HG02642 (cell line): Measurements from ENCODE around the gene ST6GAL2.

ENCODE experiments used
- ATAC-seq: cut with Tn5 transposase; IDR thresholded peaks from one replicate; pipeline ENCODE4 v1.9.1; 2021; ENCODE audit warnings: mild to moderate bottlenecking; ENCODE audit not compliant: unreplicated experiment, poor library complexity

The ST6GAL2 gene

DNA sequence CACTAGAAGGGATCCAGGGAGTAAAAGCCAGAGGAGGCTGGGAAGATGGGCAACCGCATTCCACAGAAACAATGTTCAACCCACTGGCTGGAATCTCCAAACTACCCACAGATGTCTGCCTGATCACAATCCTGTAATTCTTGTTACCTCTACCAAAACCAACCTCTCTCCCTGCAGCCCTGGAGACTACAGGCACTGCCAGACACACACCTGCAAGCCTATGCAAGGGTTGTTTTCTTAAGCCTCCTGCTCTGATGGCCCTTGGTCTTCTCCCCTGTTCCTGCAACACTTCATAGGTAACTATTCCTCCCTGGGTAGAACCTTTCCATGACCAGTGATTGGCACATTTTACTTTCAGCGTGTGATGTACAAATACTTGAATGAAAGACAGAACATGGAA is 21.9 kb downstream of the ST6GAL2 start:
- ATAC-seq, result no peak

DNA sequence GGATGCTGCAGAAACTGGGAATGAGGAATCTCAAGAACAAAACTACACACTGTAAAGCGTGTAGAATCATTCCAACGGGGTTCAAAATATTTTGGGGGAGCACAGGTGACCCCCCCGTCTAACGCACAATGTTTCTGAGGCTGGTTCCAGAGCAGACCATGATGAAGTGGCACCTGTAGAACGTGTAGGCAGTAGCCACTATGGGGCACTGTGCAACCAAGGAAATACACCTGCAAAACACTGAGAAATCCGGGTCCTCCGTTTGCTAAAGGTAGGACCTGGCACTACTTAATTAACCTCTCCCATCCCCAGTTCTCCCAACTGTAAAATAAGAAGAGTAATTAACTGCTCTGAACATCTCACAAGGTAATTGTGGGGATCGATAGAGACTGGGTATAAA is 22.6 kb downstream of the ST6GAL2 start:
- ATAC-seq, result no peak

DNA sequence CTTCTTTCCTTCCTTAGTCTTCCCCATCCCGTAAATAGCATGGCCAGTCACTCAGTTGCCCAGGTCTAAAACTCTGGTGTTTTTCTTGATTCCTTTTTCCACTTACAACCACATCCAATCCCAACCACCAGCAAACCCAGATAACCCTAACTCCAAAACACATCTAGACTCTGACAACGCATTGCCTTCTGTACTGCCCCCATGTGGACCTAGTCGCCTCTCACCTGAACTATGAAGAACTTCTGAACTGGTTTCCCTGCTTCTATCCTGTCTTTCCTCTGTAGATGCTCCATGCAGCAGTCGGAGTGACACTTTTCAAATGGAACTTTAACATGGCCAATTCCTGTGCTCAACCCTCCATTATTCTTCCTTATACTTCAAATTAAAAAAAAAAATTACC is 26.5 kb downstream of the ST6GAL2 start:
- no peak for ATAC-seq

- no peak for ATAC-seq
Observed at GRCh38 chr2:106858810-106859209, 27.2 kb downstream of the ST6GAL2 start.

GRCh38 chr2:106857882-106858478 is 28.0 kb downstream of the ST6GAL2 start:
- ATAC-seq, result no peak

- ATAC-seq, result no peak
Observed at GRCh38 chr2:106853631-106854030, 32.3 kb downstream of the ST6GAL2 start.

DNA sequence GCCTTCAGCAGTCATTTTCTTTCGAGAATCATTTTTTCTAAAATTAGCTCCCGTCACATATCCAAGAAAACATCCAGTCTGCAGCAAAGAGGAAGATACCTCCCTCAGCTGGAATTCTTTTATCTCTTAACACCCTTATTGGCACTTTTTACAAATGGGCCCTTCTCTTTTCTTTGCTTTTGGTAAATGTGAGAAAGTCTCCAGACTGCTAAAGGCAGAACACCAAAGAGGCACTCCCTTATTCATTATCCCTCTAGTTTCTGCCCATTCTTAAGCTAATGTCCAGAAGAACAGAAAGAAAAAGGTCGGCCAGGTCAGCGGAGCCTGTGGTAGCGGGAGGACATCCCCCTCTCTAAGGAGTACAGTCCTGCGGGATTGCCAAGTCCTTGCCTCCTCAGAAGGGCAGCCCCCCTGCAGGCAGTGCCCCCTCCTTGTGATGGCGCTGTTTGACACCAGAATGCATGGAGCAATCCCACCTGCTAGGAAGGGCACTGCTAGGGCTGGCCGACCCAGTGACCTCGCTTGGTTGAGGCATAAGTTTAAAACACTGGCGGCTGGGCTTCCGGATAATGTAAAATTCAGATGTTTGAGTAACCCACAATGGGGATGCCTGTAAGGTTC is 34.0 kb downstream of the ST6GAL2 start:
- ATAC-seq, result no peak

DNA sequence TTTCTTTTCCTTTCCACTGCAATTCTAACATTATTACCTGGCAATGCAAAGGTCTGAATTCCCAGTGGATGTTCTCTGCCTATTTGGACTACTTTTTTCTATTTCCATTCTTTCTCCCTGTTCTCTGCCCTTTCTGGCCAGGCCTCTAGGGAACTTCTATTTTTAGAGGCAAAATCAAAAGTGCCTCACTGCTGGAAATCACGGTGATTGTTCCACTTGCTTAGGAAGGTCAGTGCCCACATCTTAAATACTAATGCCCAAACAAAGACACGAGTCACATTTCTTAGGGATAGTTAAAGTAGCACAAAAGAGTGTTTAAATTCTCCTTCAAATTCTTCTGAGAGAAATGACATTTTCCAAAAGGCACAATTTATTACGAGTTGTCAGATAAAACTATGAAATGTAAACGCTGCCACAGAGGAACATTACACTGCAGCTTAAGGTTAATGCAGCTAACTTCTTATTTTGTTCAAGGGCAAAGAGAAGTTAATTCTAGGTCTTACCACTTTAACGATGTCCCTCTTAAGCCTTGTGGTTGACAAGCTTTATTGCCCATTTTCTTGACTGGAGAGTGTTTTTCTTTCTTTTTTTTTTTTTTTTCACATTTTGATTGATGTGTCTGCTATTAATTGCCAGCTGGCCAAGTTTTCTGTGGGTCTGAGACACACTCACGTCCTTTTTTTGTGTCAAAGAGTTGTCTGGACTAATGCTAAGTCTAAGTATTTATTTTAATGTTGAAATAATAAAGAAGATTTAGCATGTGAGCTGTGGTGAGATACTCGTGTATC is 34.7 kb downstream of the ST6GAL2 start:
- ATAC-seq, result no peak

DNA sequence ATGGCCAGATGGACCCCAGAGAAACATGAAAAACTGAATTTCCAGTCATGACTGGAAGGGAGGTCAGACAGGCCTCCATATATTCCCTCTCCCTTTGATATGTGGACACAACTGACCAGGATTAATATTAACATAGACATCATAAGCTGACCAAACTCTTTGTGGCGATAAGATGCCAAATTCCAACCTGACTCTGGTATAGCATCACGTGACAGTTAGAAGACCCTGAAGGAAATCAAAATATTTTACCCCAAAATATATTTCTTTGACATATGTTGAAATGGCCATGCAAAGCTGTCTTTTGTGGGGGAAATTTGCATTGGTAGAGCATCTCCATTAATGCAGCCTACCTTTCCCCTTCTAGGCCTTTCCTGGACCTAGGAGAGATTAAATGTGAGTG is 36.7 kb downstream of the ST6GAL2 start:
- ATAC-seq, result no peak

GRCh38 chr2:106847366-106847765 is 38.6 kb downstream of the ST6GAL2 start:
- no peak for ATAC-seq

- no peak for ATAC-seq
Observed at GRCh38 chr2:106845716-106846115, 40.3 kb downstream of the ST6GAL2 start.

- no peak for ATAC-seq
Observed at GRCh38 chr2:106843910-106844250, 42.1 kb downstream of the ST6GAL2 start.

DNA sequence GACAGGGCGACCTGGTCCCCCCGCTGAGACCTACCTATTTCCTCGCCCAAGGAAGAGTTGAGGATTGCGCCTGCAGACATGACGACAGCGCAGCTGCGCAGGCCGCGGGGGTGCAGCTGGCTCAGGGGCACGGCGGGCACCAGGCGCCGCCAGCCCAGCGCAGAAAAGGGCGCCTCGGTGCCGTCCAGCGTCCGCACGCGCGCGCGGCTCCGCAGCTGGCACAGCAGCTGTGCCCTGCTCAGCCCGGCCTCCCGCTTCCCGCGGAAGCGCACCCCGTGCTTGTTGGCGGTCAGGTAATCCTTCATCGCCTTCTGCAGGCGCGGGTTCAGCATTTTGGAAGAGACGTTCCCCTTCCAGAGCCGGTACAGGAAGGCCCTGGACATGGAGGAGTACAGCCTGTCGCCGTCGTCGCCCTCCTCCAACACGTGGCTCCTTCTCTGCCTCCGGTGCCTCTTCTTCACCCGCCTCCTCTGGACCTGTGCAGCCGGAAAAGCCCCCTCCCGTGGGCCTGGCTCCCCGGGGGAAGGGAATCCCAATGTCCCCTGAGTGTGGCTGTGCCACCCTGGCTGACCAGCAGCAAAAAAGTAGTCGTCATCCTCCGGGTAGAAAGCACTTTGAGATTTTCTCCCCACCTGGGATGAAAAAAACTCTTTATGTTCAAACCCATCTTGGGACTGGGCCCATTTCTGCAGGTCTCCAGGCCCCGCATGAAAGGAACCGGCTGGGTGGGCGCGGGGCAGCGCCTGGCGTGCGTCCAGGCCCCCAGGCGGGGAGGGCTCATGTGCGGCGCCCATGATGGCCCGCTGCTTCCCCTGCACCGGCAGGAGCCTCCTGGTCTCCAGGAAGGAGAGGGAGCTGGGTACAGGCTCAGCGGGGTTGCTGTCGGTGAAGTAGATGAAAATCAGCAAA is 42.7 kb downstream of the ST6GAL2 start:
- ATAC-seq, result no peak

- no peak for ATAC-seq
Observed at GRCh38 chr2:106841886-106842645, 43.9 kb downstream of the ST6GAL2 start.

DNA sequence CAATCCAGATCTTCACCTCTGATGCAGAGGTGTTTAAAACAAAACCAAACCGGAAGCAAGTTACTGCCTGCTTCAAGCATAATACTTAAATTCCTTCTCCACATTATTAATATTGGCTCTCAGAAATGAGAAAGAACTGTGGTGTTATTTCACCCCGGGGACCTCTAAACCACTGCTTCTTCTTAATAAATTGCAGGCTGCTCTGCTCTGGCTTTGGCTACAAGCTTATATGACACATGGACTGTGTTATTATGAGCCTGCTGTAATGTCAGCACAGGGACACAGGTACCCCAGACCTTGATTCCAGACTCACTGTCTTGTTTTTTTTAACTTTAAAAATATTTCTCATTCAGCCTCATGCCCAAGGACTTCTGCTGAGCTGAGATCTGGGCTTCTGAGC is 45.1 kb downstream of the ST6GAL2 start:
- no peak for ATAC-seq

- ATAC-seq, result no peak
Observed at GRCh38 chr2:106839849-106840595, 45.9 kb downstream of the ST6GAL2 start.

DNA sequence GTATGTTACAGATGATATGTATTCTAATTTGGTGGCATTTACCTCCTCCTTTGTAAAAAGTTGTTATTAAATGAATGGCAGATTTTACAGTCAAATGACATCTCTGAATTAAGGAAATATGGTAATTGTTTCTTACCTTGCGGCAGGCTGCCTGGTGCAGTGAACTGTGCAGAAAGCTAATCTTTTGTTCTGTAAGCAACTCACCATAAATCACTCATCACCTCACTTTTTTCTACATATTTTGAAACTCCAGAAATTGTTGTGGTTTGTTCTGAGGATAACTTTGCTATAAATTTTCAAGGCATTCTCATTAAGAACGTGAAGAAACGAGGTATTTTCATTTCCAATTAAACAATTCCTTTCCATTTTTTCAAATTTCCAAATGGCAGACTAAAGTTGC is 52.7 kb downstream of the ST6GAL2 start:
- no peak for ATAC-seq

DNA sequence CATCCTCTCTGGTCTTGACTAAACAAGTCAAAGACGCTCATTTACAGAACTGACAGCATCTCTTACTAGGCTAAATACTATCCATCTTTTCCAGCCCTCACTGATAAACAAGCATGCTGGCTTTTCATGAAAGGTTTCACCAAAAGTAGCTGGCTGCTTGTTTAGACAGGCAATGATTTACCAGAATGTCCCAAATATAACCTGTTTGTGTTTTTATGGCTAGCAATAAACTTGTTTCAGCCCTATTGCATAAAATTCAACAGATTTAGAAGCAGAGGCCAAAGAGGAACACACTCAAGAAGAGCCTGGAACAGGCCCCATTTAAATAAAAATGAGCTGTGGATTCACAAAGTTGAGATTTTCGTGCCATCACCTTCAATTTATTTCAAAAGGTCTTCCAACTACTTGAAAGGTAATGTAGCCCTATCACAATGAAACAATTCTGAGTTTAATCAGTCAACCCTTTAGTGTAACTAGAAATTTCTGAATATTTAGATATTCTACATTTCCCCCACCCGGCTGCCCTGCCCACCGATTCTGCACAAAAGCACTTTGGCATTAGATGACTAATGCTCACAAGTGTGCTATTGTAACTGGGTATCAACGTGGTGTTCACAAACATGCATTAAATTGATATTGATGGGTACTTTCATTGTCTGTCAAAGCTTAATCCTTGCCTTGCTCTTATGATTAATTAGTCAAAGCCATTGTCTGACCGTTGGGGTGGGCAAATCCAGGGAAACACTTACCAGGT is 54.0 kb downstream of the ST6GAL2 start:
- no peak for ATAC-seq

DNA sequence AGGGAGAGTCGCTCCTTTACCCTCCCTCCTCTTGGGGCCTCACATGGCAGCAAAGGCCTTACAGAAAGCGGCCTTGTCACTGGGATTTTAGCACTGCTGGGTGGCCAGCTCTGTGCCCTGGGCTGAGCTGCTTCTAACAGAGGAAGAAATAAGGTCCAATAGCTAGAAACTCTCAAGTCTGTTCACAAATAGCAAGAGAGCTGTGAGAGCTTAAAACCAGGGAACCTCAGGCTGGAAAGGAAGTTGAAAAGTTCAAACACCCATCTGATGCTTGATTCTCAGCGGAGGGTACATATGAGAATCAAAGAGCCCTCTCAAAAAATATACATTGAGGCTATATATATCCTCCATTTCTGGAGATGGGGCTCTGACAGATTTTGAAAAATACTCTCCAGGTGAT is 54.7 kb downstream of the ST6GAL2 start:
- ATAC-seq, result no peak
